ENCODE results near the gene GPR161.
"Not testable (repeated sequence)": the region's sequence is repeated elsewhere in the genome, so short reads cannot be mapped to it uniquely, and the experiment has no call there.

Gene GPR161

DNA sequence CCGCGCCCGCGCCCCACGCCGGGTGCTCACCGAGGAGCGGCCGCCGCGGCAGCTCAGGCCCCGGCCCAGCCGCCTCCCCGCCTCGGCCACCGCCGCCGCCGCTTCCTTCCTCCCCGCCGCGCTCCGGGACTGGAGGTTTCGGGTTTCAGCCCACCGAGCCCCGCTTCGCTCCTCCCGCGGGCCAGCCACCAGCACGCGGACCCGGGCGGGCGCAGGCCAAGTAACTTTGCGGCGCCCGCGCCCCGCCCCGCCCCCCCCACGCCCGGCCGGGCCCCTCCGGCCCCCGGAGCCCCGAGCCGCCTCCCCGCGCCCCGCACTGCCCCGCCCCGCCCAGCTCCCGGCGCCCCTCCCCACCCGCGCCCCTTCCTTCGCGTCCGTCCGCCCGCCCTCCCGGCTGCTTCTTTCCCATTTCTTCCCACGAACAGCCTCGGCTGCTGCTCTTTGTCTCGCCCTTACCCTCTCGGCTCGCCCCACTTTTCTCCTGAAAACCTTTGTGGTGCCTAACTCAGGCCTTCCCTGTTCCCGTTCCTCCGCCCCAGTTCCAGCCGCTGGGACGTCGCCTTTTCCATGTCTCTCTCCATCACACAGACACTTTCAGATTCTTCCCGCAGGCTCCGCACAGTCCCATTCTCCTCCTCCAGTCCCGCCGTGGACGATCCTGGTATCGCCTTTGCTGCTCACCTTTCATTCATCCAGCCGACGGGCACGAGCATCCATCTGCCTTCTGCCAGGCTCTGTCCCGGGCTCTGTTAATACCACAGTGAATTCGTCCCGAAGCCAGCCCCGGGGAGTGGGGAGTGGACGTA is at the start of gene GPR161:
Gene GPR161, minus strand, starts transcription at position 222 of the 806 bp plus-strand sequence. CDS start 32,080 bp downstream, outside the sequence.
- DNase-seq (ENCODE audit: low spot score), result no peak

DNA sequence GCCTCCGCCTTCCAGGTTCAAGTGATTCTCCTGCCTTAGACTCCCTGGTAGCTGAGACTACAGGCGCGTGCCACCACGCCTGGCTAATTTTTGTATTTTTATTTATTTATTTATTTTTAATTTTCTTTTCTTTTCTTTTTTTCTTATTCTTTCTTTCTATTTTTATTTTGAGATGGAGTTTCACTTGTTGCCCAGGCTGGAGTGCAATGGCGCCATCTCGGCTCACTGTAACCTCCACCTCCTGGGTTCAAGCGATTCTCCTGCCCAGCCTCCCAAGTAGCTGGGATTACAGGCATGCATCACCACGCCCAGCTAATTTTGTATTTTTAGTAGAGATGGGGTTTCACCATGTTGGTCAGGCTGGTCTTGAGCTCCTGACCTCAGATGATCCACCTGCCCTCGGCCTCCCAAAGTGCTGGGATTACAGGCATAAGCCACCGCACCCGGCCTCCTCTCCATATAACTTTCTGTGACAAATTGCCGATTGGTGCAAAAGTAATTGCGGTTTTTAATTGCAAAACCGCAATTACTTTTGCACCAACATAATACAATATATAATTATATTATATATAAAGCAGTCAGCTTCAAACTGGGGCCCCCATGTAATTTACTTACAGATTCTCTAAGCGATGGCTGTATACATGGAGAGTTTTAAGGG is 44.5 kb upstream of the GPR161 start:
- DNase-seq (ENCODE audit: low spot score), result not testable (repeated sequence)

DNA sequence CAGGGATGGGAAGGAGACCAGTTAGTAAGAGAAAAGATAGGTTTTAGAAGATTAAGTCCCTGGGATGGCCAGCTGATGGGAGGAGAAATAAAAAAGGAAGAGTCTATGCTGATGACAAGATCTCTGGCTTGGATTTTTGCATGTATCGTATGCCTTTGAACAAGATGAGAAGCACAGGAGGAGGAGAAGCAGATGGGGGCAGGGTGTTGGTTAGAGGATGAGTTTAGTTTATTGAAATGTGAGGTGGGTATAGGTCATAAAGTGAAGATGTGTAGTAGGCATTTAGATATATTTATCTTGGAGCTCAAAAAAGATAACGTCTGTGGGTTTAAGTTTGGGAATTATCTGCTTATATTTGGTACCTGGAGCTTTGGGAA is 43.4 kb upstream of the GPR161 start:
- no peak for DNase-seq (ENCODE audit: low spot score)

GRCh38 chr1:168179438-168180147 is 42.9 kb upstream of the GPR161 start:
- DNase-seq (ENCODE audit: low spot score), result no peak

DNA sequence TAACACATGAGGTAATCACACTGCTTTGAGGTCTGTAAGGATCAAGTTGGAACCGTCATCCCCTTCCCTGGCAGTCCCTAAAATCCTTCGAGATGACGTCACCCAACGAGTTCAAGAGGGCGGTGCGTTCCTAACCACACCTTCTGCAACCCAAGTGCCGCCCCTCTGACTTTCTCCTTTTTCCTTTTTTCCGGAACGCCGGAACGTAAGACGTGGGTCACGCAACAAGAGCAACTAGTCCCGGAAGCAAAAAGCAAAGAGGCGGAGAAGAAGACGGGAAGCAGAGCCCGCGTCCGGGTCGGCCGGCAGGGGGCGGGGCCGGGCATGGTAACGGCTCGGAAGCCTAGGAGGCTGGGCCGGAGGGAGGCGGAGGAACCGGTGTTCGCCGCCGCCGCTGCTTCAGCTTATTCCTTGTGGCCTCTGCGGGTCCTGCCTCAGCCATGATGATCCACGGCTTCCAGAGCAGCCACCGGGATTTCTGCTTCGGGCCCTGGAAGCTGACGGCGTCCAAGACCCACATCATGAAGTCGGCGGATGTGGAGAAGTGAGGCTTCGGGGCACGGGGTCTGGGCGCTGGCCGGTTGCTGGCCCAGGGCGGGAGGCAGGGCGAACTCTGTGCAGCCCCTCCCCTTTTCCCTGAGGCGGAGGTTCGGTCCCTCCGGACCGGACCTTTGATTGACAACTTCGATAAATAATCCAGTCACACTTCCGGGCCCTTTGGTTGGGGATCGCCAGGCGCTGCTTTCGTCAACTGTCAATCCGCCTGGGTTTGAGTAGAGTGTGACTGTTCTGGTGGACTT is 42.1 kb upstream of the GPR161 start, which contains the start of gene TIPRL:
Gene TIPRL, plus strand, starts transcription at position 325 of the 800 bp plus-strand sequence. Its CDS starts 116 bp downstream, at position 441.
- DNase-seq (ENCODE audit: low spot score), result peak; percentile 94

DNA sequence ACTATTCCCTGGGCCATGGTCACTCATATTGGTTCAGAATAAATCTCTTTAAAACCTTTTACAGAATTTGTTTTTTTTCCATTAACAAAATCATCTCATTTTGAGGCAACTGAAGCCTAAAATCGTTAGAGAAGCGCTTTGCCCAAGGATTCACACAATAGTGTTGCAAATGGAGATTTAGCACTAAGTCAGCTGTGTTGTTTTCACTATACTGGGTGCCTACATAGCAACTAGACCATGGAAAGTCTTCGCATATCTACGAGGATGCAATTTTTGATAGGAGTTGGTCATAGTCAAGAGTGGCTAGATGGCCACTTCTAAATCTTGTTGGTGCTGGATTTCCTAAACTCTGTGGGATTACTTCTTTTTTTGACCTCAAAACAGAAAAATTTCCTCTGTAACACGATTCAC is 41.5 kb upstream of the GPR161 start:
- no peak for DNase-seq (ENCODE audit: low spot score)

- no peak for DNase-seq (ENCODE audit: low spot score)
Measured at GRCh38 chr1:168172250-168172915, 35.7 kb upstream of the GPR161 start.

DNA sequence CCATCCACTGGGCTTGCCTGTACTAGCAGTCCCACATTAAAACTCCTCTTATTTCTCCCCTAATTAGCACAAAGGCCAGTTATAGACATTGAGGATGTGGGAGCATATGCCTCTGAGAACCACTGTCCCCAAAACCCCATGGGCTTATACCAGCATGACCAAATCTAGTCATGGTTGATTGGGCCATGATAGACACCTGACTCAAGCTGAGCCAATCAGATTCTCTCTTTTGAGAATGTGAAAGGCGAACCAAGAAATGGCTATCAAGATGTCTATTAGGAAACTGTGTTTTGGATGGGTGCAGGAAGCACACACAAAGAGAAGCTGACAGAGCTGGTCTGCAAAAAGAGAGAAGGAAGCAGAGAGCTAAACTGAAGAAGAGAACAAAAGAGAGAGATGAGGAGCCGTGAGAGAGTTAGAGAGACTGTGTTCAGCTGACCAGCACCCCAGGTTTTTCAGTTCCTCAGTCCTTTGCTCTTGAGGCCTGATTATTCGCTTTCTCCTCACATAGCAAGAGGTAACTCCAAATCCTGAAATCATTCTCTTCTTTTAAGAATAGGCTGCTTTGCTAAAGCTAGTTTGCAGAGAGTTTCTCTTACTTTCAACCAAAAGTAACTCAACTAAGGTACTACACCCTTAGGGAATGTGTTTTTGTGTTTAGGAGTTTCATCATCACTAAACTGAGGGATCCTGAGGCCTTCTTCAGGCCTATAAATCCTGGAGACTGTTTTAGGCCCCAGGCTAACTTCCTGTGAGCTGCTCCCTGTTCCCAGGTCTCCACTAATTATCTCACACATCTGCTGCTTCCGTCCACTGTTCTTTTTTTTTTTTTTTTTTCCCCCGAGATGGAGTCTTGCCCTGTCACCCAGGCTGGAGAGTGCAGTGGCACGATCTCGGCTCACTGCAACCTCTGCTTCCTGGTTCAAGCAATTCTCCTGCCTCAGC is 34.1 kb upstream of the GPR161 start:
- no peak for DNase-seq (ENCODE audit: low spot score)

- DNase-seq (ENCODE audit: low spot score), result no peak
Measured at GRCh38 chr1:168167806-168168205, 31.1 kb upstream of the GPR161 start.

DNA sequence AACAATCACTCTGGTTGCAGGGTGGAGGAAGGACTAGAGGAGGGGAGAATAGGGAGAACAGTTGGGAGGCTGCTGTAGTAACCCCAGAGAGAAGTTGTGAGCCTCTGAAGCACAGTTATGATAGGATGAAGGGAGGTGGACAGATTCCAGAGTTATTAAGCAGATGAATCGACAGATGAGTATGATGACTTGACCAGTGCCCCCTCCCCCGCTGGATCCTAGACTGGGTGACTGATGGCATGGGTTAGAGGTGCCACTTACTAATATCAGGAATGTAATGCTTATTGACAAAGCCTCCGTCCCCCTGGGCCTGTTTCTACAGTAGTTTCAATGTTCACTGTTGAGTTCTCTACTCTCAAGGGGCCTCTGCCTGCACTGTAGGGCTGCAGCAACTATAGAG is 28.0 kb upstream of the GPR161 start:
- no peak for DNase-seq (ENCODE audit: low spot score)

- no peak for DNase-seq (ENCODE audit: low spot score)
Measured at GRCh38 chr1:168163670-168164069, 26.9 kb upstream of the GPR161 start.

GRCh38 chr1:168161459-168161858 is 24.7 kb upstream of the GPR161 start:
- DNase-seq (ENCODE audit: low spot score), result no peak

- DNase-seq (ENCODE audit: low spot score), result no peak
Measured at GRCh38 chr1:168159979-168160378, 23.2 kb upstream of the GPR161 start.

DNA sequence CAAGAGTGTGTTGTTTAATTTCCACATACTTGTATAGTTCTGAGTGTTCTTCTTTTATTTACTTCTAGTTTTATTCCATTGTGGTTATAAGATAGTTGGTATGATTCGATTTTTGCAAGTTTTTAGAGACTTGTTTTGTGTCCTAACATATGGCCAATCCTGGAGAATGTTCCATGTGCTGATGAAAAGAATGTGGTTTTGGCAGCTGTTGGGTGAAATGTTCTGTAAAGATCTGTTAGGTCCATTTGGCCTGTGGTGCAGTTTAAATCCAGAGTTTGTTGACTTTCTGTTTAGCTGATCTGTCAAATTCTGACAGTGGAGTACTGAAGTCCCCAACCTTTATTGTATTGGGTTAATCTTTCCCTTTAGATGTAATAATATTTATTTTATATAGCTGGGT is 22.5 kb upstream of the GPR161 start:
- DNase-seq (ENCODE audit: low spot score), result no peak

DNA sequence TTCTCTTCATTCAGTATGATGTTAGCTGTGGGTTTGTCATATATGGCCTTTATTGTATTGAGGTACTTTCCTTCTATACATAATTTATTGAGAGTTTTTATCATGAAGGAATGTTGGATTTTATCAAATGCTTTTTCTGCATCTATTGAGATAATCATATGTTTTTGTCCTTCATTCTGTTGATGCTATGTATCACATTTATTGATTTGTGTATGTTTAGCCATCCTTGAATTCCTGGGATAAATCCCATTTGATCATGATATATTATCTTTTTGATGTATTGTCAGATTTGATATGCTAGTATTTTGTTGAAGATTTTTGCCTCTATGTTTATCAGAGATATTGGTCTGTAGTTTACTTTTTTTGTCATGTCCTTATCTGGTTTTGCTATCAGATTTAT is 20.9 kb upstream of the GPR161 start:
- DNase-seq (ENCODE audit: low spot score), result no peak

DNA sequence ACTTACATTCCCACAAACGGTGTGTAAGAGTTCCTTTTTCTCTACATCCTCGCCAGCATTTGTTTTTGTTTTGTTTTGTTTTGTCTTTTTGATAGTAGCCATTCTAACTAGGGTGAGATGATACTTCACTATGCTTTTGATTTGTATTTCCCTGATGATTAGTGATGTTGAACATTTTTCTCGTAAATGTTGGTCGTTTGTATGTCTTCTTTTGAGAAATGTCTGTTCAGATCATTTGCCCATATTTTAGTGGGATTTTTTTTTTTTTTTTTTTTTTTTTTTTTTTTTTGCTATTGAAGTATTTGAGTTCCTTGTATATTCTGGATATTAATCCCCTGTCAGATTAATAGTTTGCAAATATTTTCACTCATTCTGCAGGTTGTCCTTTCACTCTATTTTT is 19.2 kb upstream of the GPR161 start:
- no peak for DNase-seq (ENCODE audit: low spot score)

- not testable (repeated sequence) for DNase-seq (ENCODE audit: low spot score)
Measured at GRCh38 chr1:168154707-168155106, 18.0 kb upstream of the GPR161 start.

DNA sequence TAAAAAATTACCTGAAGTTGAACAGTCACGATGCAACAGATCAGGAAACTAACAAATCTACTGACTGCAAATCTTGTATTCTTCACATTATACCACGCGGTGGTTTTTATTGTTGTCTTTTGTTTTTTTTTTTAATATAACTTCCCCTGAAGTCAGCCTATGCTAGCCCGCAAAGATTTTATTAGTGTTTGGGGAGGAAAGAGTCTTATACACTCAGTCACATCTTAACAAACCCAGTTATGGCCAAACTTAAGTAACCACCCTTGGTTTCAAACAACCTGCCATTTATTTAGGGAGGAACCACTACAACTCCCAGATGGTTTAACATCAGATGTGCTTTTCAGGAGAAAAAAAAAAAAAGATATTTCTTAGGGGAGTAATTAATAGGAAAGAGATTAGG is 15.2 kb upstream of the GPR161 start:
- no peak for DNase-seq (ENCODE audit: low spot score)

GRCh38 chr1:168150283-168150682 is 13.6 kb upstream of the GPR161 start:
- DNase-seq (ENCODE audit: low spot score), result no peak

GRCh38 chr1:168148916-168149315 is 12.2 kb upstream of the GPR161 start:
- no peak for DNase-seq (ENCODE audit: low spot score)

Measured in CD4-positive, alpha-beta T cell treated with Interleukin-15 for 4 hours (primary cell).